ENCODE results near the gene GAL3ST2.
A peak's percentile ranks its signal among the peaks of the same experiment; 100 is the strongest.
"Not testable (repeated sequence)": the region's sequence is repeated elsewhere in the genome, so short reads cannot be mapped to it uniquely, and the experiment has no call there.

Gene GAL3ST2

GRCh38 chr2:241810307-241811200, 33.9 kb downstream of the GAL3ST2 start:
- DNase-seq, result no peak

GRCh38 chr2:241811201-241811951, 34.8 kb downstream of the GAL3ST2 start:
- no peak for DNase-seq

- DNase-seq, result no peak
These were observed 35.5 kb downstream of the GAL3ST2 start for GRCh38 chr2:241811952-241812729.

GRCh38 chr2:241812730-241813643, 36.4 kb downstream of the GAL3ST2 start:
- no peak for DNase-seq

- peak; percentile 82 for DNase-seq
These were observed 37.2 kb downstream of the GAL3ST2 start for GRCh38 chr2:241813644-241814392.

- DNase-seq, result no peak
These were observed 37.7 kb downstream of the GAL3ST2 start for GRCh38 chr2:241814393-241814642.

GRCh38 chr2:241814643-241815476, 38.2 kb downstream of the GAL3ST2 start:
- no peak for DNase-seq

GRCh38 chr2:241815477-241816430, 39.1 kb downstream of the GAL3ST2 start:
- DNase-seq, result no peak

GRCh38 chr2:241816431-241817121, 40.0 kb downstream of the GAL3ST2 start:
- DNase-seq, result no peak

GRCh38 chr2:241817126-241817820, 40.7 kb downstream of the GAL3ST2 start:
- no peak for DNase-seq

- DNase-seq, result not testable (repeated sequence)
These were observed 41.2 kb downstream of the GAL3ST2 start for GRCh38 chr2:241817821-241818215.

GRCh38 chr2:241818229-241818942, 41.8 kb downstream of the GAL3ST2 start:
- DNase-seq, result no peak

GRCh38 chr2:241818943-241819270, 42.3 kb downstream of the GAL3ST2 start:
- no peak for DNase-seq

GRCh38 chr2:241819947-241820624, 43.5 kb downstream of the GAL3ST2 start:
- DNase-seq, result not testable (repeated sequence)

- DNase-seq, result no peak
These were observed 44.2 kb downstream of the GAL3ST2 start for GRCh38 chr2:241820625-241821384.

All from NCI-H1436 (cell line).